GM21786 (cell line): Measurements from ENCODE around the gene LARGE1.

Source experiments
- ATAC-seq: cut with Tn5 transposase; IDR thresholded peaks from one replicate; pipeline ENCODE4 v1.9.1; 2021; ENCODE audit not compliant: unreplicated experiment

Gene LARGE1

GRCh38 chr22:33274214-33275072, 645.8 kb downstream of the LARGE1 start:
- ATAC-seq: no peak

GRCh38 chr22:33272871-33273270, 647.4 kb downstream of the LARGE1 start:
- ATAC-seq: no peak

- peak; percentile 38 for ATAC-seq
Observed at GRCh38 chr22:33272180-33272579, 648.1 kb downstream of the LARGE1 start.

GRCh38 chr22:33271390-33272161, 648.7 kb downstream of the LARGE1 start:
- ATAC-seq: peak; percentile 59

- ATAC-seq: no peak
Observed at GRCh38 chr22:33270596-33270995, 649.7 kb downstream of the LARGE1 start.

- ATAC-seq: no peak
Observed at GRCh38 chr22:33261699-33262098, 658.6 kb downstream of the LARGE1 start.

GRCh38 chr22:33260498-33260897, 659.8 kb downstream of the LARGE1 start:
- no peak for ATAC-seq

- ATAC-seq: no peak
Observed at GRCh38 chr22:33255791-33256190, 664.5 kb downstream of the LARGE1 start.

- no peak for ATAC-seq
Observed at GRCh38 chr22:33248948-33249347, 671.3 kb downstream of the LARGE1 start.

- ATAC-seq: peak; percentile 62
Observed at GRCh38 chr22:33247758-33248157, 672.5 kb downstream of the LARGE1 start.

GRCh38 chr22:33242078-33242477, 678.2 kb downstream of the LARGE1 start:
- no peak for ATAC-seq

- no peak for ATAC-seq
Observed at GRCh38 chr22:33240888-33241475, 679.3 kb downstream of the LARGE1 start.

GRCh38 chr22:33232071-33232470, 688.2 kb downstream of the LARGE1 start:
- no peak for ATAC-seq

GRCh38 chr22:33227791-33228190, 692.5 kb downstream of the LARGE1 start:
- no peak for ATAC-seq

GRCh38 chr22:33224841-33225240, 695.4 kb downstream of the LARGE1 start:
- no peak for ATAC-seq
